A673 (cell line): ENCODE results near the gene NUP210L. TPM values are rescaled to one million over a fixed set of nuclear protein-coding genes. Genes with fewer than 3 reads are reported as not detected.
A peak's percentile ranks its signal among the peaks of the same experiment; 100 is the strongest.

Source experiments
- BruUV-seq: library from RNA; stranded (reverse); fragments of 400-500 nt; replicated peaks from 2 replicates; lab custom pipeline; 2021; lab: Mats Ljungman, UMichigan
- CTCF ChIA-PET: fragments of 300-600 bp; sonication (Branson Sonifier 250); formaldehyde crosslinking; loops from one replicate; lab custom pipeline; 2022; ENCODE audit warnings: antibody characterized with exemption; lab: Charles Lee
- POLR2A ChIA-PET: fragments of 300-600 bp; sonication (Branson Sonifier 250); formaldehyde crosslinking; loops from one replicate; lab custom pipeline; 2022; ENCODE audit warnings: antibody characterized with exemption; ENCODE audit not compliant: low non-redundant PET; lab: Charles Lee
- DNase-seq: peaks from one replicate; pipeline ENCODE4 v3.0.0-alpha.2; 2015; ENCODE audit warnings: low spot score
- H3K27ac ChIP-seq: fragments of 200-600 bp; sonication (generic); 2 replicates; pipeline ENCODE4 v1.5.1; 2016; ENCODE audit warnings: mixed run types, low read depth, mild to moderate bottlenecking, mixed read lengths, antibody characterized with exemption, low read length; ENCODE audit not compliant: poor library complexity, severe bottlenecking
- H3K27me3 ChIP-seq: fragments of 200-600 bp; sonication (generic); replicated peaks from 2 replicates; pipeline ENCODE4 v1.6.1; 2017; ENCODE audit warnings: mixed run types, low read depth, mild to moderate bottlenecking, mixed read lengths, antibody characterized with exemption, low read length; ENCODE audit not compliant: insufficient read depth, poor library complexity
- H3K36me3 ChIP-seq: fragments of 200-600 bp; sonication (generic); 2 replicates; pipeline ENCODE4 v1.6.1; 2016; ENCODE audit warnings: mixed run types, mild to moderate bottlenecking, mixed read lengths, antibody characterized with exemption, low read length; ENCODE audit not compliant: insufficient read depth, poor library complexity, severe bottlenecking
- H3K4me1 ChIP-seq: fragments of 200-600 bp; sonication (generic); 2 replicates; pipeline ENCODE4 v1.6.1; 2017; ENCODE audit warnings: mixed run types, mild to moderate bottlenecking, mixed read lengths, antibody characterized with exemption, low read length; ENCODE audit not compliant: insufficient read depth, poor library complexity, severe bottlenecking
- H3K4me3 ChIP-seq: fragments of 200-600 bp; sonication (generic); 2 replicates; pipeline ENCODE4 v1.5.1; 2016; ENCODE audit warnings: low read depth, mixed run types, mild to moderate bottlenecking, mixed read lengths, low read length; ENCODE audit not compliant: poor library complexity, severe bottlenecking
- H3K9me3 ChIP-seq: fragments of 200-600 bp; sonication (generic); 2 replicates; pipeline ENCODE4 v1.6.1; 2016; ENCODE audit warnings: mixed run types, low read depth, mild to moderate bottlenecking, mixed read lengths, antibody characterized with exemption, low read length; ENCODE audit not compliant: poor library complexity, severe bottlenecking
- EZH2 ChIP-seq: fragments of 200-600 bp; sonication (generic); IDR thresholded peaks from 2 replicates; pipeline ENCODE4 v1.6.1; 2017; ENCODE audit warnings: borderline replicate concordance, low read depth, mild to moderate bottlenecking, mixed read lengths, antibody characterized with exemption, low read length; ENCODE audit not compliant: poor library complexity, severe bottlenecking
- intact Hi-C: fragments of 100-400 bp; cut with micrococcal nuclease; formaldehyde crosslinking; loops from one replicate; pipeline ENCODE4 v1.10.0; 2022; ENCODE audit not compliant: unreplicated experiment
- total RNA-seq: library from RNA; stranded (reverse); gene quantifications from 2 replicates; pipeline ENCODE4 v1.2.3, GENCODE V29; 2021
- TF ChIP-seq, protein P1 (sequence below): fragments of 300-800, 200-600 bp; sonication (generic); conservative IDR thresholded peaks from 2 replicates; pipeline ENCODE4 v1.5.1; 2017; ENCODE audit warnings: low read depth, mild to moderate bottlenecking, antibody characterized with exemption, low read length, moderate library complexity, mixed read lengths

Gene NUP210L
- total RNA-seq, 1 experiment from 2014 or later: 0.04 TPM

DNA sequence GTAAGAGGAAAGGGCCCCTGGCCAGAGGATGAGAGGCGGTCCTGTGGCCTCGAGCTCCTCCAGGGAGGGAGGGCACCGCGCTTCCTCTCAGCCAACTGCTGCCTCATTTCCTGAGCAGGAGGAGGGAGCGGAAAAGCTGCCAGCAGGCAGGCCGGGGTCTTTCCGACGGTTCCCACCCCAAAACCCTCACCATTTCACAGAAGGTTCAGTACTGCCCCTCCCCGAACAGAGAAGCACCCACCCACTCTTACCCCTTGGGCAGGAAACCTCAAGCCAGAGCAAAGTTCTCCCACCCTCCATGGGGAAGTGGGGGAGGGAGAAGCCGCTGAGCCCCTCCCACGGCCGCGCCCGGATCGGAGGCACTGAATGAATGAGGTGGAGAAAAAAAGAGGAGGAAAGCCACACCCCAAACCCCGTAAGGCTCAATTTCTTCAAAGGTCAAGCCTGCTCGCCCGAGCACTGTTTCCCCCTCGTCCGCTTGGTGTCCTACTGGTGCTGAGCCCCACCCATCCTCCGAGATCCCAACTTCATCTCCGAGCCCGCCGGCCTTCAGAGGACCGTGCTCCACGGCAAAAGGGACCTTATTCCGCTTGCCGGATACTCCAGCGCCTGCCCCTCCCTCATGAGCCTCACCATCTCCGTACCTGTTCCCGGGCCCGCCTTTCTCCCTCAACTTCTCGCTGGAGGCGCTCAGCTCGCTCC is 27.6 kb upstream of the NUP210L start:
- intact Hi-C loops: no loop called here
- H3K36me3 ChIP-seq: peaks cover 15% of the 10 kb centered on the region
- H3K4me1 ChIP-seq: peaks cover 39% of the 10 kb centered on the region
- ChIA-PET CTCF (no interaction called here), POLR2A (interaction anchor here (0.7 to 0.8 kb wide), 2 partner anchors 37 to 302 kb away, joined by 3 to 4 read pairs; no protein-coding TSS in a partner anchor)
- BruUV-seq: no TSS peak
- no peak for TF ChIP-seq EZH2
- TF ChIP-seq, protein P1, sequence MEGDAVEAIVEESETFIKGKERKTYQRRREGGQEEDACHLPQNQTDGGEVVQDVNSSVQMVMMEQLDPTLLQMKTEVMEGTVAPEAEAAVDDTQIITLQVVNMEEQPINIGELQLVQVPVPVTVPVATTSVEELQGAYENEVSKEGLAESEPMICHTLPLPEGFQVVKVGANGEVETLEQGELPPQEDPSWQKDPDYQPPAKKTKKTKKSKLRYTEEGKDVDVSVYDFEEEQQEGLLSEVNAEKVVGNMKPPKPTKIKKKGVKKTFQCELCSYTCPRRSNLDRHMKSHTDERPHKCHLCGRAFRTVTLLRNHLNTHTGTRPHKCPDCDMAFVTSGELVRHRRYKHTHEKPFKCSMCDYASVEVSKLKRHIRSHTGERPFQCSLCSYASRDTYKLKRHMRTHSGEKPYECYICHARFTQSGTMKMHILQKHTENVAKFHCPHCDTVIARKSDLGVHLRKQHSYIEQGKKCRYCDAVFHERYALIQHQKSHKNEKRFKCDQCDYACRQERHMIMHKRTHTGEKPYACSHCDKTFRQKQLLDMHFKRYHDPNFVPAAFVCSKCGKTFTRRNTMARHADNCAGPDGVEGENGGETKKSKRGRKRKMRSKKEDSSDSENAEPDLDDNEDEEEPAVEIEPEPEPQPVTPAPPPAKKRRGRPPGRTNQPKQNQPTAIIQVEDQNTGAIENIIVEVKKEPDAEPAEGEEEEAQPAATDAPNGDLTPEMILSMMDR: no peak
- H3K4me3 ChIP-seq: peak overlapping the region; percentile 98
- no peaks in the 10 kb centered on the region for H3K27me3 ChIP-seq
- H3K27ac ChIP-seq: peak overlapping the region; percentile 80
- no peaks in the 10 kb centered on the region for H3K9me3 ChIP-seq
- DNase-seq: peak; percentile 71

GRCh38 chr1:154181944-154182343 is 27.1 kb upstream of the NUP210L start:
- POLR2A ChIA-PET: no interaction called here
- TSS peak; percentile 31 for BruUV-seq
- no peak for DNase-seq

GRCh38 chr1:154179946-154180687 is 25.2 kb upstream of the NUP210L start:
- peaks cover 52% of the 10 kb centered on the region for H3K4me1 ChIP-seq
- no peaks in the 10 kb centered on the region for H3K27me3 ChIP-seq
- no peaks in the 10 kb centered on the region for H3K9me3 ChIP-seq
- H3K27ac ChIP-seq: peak overlapping the region; percentile 47
- peak overlapping the region; percentile 23 for H3K4me3 ChIP-seq
- DNase-seq: no peak
- peaks cover 26% of the 10 kb centered on the region for H3K36me3 ChIP-seq
- TF ChIP-seq EZH2: no peak
- TF ChIP-seq, protein P1: no peak
- CTCF ChIA-PET: no interaction called here
- intact Hi-C loops: no loop called here
- BruUV-seq: no TSS peak
- POLR2A ChIA-PET: interaction anchor here (0.6 kb wide), 1 partner anchor 8 kb away, joined by 3 read pairs; no protein-coding TSS in a partner anchor

More at GRCh38 chr1:154181944-154182343, 27.1 kb upstream of the NUP210L start:
- intact Hi-C loops: no loop called here
- no peak for TF ChIP-seq EZH2
- TF ChIP-seq, protein P1: no peak
- CTCF ChIA-PET: no interaction called here
- H3K9me3 ChIP-seq: no peaks in the 10 kb centered on the region
- peaks cover 15% of the 10 kb centered on the region for H3K36me3 ChIP-seq
- H3K27ac ChIP-seq: peak overlapping the region; percentile 80
- peaks cover 42% of the 10 kb centered on the region for H3K4me1 ChIP-seq
- no peaks in the 10 kb centered on the region for H3K27me3 ChIP-seq
- peak overlapping the region; percentile 98 for H3K4me3 ChIP-seq
